ENCODE results near the gene PRPF40B.
"Not testable (repeated sequence)": the region's sequence is repeated elsewhere in the genome, so short reads cannot be mapped to it uniquely, and the experiment has no call there.

The PRPF40B gene

GRCh38 chr12:49623142-49623904, at the start of gene PRPF40B:
PRPF40B (plus strand) TSS chr12:49623561; CDS start chr12:49623591, 30 bp downstream.
- DNase-seq (ENCODE audit: low read depth in 2 of 2): peak; percentile 59 to 73

DNA sequence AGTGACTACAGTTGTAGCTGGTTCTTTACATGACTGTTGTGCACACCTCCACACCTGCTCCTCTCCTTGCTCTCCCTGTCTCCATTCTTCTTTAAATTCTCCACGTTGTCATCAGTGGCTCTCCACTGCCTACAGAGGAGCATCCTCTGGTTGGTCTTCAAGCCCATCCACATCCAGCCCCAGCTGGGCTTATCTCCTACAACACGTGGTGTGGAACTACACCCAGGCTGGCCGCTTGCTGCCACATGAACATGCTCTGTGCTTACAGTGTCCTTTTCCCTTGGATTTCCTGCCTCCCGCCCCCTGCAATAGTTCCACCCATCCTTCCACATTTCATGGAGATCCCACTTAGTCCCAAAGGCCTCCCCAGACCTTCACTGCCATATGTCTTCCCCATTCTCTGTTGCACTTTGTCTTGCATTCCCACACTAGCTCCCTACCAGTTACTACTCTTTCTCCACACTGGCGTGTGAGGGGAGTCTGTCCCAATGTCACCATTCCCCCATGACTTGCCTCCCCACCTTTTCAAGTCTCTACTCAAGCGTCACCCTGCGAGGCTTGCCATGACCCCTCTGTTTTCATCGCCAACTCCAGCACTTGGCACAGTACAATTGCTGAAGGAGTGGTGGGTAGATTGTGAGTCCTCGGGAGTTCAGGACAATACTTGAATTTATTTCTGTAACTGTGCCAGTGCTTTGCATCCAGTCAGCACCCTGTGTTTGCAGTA, 45.6 kb upstream of the PRPF40B start:
- no peak for DNase-seq (ENCODE audit: low read depth in 2 of 2)

DNA sequence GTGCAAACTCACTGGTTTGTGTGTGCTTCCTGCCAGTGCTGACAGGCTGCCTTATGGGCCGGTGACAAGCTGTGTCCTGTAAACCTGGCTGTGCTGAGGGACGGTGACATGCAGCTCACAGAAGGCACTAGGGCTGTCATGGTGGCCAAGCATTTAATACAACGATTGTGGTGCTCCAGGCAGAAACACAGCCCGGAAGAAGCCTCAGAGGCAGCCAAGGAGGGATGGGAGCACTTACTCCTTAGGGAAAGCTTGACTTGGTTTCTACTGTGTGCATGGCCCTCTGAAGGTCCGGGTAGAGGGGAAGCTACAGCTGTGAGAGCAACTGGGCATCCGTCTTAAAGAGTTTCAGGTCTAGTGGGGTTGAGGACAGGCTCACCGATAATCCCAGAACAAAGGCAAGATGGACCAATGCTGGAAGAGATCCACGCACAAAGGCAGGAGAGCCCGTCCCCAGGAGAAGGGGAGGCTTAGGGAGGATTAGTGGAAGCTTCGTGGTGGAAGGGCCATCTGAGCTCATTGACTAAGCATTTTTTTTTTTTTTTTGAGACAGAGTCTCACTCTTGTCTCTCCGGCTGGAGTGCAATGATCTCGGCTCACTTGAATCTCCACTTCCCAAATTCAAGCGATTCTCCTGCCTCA, 44.8 kb upstream of the PRPF40B start:
- DNase-seq (ENCODE audit: low read depth in 2 of 2): no peak

- DNase-seq (ENCODE audit: low read depth in 2 of 2): peak in 1 of 2 donors; percentile 18
Observed at GRCh38 chr12:49580572-49581535, 42.5 kb upstream of the PRPF40B start.

GRCh38 chr12:49582201-49582600, 41.2 kb upstream of the PRPF40B start:
- no peak for DNase-seq (ENCODE audit: low read depth in 2 of 2)

- DNase-seq (ENCODE audit: low read depth in 2 of 2): no peak
Observed at GRCh38 chr12:49582850-49583249, 40.5 kb upstream of the PRPF40B start.

DNA sequence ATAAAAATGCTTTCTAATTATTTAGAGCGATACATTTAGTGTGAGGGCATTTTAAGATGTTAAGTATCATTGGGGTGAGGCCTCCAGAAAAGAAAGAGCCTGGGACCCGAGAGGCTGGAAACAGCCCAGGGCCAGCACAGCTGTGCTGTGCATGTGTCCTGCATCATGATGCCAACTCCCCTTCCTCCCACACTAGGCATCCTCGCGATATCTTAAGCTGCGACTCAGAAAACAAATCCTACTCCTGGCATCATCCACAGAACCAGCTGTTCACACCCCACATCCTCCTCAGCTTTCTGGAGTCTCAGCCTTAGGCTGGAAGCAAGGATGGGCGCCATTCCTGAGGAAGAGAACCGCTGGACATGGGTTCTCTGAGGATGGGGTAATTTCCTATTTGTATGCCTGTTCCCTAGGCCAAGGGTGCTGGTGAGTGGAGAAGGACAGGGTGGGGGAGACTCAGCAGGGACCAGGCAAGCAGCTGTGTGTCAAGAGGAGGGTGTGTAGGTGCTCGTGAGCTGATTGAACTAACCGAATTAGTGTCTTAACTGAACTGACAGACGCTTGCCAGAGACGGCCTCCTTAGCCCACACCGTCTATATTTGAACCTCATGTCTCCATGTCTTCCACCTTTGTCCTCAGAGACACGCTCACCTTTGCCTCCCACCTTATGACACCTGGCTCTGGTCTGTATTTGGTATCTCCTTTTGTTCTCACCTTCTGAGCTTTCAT, 39.8 kb upstream of the PRPF40B start:
- DNase-seq (ENCODE audit: low read depth in 2 of 2): no peak

- DNase-seq (ENCODE audit: low read depth in 2 of 2): no peak
Observed at GRCh38 chr12:49584591-49584990, 38.8 kb upstream of the PRPF40B start.

GRCh38 chr12:49585477-49586459, 37.6 kb upstream of the PRPF40B start:
- no peak for DNase-seq (ENCODE audit: low read depth in 2 of 2)

DNA sequence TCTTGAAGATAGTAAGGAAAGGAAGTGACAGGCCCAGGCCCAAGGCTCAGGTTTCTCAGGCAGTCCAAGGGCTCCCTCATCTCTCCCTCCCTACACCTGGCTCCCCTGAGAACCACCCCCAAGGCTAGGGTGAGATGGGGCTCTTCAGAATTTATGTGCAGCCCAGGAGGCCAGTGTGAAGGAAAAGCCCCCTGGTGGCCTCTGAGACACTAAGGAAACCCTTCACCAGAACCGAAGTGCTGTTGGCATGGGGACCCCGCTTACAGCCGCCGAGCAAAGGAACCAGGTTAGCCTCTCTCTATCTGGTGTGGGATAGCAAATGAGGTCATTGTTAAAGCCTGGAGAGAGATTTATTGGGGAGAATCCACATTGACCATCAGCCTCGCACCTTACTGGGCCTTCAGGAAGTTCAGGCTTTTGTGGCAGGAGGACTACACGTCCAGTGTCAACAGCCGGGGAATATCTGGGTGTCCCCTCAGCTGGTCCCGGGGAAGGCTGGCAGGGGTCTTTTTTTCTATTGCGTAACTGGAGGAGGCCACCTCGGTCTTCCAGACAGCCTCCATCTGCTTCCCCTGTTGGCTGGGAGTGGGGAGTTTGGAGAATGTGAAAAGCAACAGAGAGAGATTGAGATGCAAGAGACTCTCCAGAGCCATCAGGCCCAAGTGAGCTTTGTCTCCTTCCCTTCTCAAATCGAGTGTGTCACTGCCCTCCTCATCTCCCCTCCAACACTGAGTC, 36.0 kb upstream of the PRPF40B start:
- DNase-seq (ENCODE audit: low read depth in 2 of 2): no peak

- DNase-seq (ENCODE audit: low read depth in 2 of 2): no peak
Observed at GRCh38 chr12:49588281-49588680, 35.1 kb upstream of the PRPF40B start.

- no peak for DNase-seq (ENCODE audit: low read depth in 2 of 2)
Observed at GRCh38 chr12:49588721-49589516, 34.4 kb upstream of the PRPF40B start.

DNA sequence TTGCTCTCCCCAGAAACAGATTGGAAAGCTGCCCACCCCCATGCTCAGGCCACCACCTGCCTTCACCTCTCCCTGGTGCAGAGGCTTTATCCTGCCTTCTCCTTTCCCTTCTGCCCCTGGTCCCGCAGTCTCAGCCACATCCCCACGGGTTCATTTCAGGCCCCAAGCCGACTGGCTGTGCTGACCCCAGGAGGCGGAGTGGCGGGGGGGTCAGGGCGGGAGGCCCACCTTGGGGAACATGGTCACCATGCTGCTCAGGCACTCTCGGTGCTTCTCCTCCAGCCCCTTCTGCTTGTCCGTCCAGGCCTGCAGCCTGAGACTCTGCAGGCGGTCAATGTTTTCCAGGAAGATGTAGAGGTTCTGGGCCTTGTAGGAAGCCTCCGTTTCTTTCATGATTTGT, 24.8 kb upstream of the PRPF40B start:
- DNase-seq (ENCODE audit: low read depth in 2 of 2): no peak

DNA sequence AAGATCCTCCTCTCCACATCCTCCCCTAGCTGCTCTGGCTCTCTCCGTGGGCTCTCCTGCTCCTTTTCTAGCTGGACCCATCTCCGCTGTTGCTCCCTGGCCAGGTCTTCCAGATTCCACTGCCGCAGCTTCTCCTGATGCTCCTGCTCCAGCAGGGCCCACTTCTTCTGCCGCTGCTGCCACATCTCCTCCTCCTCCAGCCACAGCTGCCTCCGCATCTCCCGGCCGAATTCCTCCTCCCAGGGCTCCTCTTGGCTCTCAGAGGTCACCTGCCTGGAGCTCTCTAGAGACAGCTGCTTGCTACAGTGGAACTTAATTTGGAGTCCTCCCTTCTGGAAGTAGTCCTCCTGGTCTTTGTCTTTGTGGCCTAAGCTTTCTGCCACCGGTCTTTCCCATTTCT, 23.4 kb upstream of the PRPF40B start:
- no peak for DNase-seq (ENCODE audit: low read depth in 2 of 2)

GRCh38 chr12:49603721-49604120, 19.6 kb upstream of the PRPF40B start:
- no peak for DNase-seq (ENCODE audit: low read depth in 2 of 2)

- DNase-seq (ENCODE audit: low read depth in 2 of 2): no peak
Observed at GRCh38 chr12:49604856-49605255, 18.5 kb upstream of the PRPF40B start.

DNA sequence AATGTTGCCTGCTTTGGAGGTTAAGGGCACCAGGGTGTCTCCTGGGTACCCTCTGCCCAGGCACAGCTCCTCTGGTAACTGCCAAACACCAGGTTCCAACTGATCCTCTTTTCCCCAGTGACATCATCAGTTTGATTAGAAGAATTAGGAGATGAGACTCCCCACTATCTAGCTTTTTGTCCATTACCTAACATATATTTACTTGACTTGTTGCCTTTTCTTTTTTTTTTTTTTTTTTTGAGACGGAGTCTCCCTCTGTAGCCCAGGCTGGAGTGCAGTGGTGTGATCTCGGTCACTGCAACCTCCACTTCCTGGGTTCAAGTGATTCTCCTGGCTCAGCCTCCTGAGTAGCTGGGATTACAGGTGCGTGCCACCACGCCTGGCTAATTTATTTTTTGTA, 17.8 kb upstream of the PRPF40B start, which contains the start of gene FAM186B:
FAM186B (minus strand) TSS at position 101 of the 400 bp plus-strand sequence. CDS start 162 bp downstream, outside the sequence.
- not testable (repeated sequence) for DNase-seq (ENCODE audit: low read depth in 2 of 2)

Data from activated CD8-positive, alpha-beta memory T cell treated with anti-CD3 and anti-CD28 coated beads for 4 hours (primary cell).